H1 (cell line): ENCODE measurements around the gene FGFR2.

ENCODE experiments used
- ATF3 ChIP-seq: IDR thresholded peaks from 2 replicates; pipeline ENCODE4 v1.6.1; 2011; ENCODE audit warnings: low read depth, mild to moderate bottlenecking, low read length; ENCODE audit not compliant: insufficient read depth
- CHD1 ChIP-seq: IDR thresholded peaks from 2 replicates; pipeline ENCODE4 v1.6.1; 2012; ENCODE audit warnings: low read depth, low read length, improper control_type of control experiment
- CHD7 ChIP-seq: fragments of 300-600 bp; sonication (generic); IDR thresholded peaks from 2 replicates; pipeline ENCODE4 v1.7.1; 2012; ENCODE audit warnings: low read length, moderate library complexity, mild to moderate bottlenecking, inconsistent platforms; ENCODE audit not compliant: insufficient replicate concordance
- CREB1 ChIP-seq: IDR thresholded peaks from 2 replicates; pipeline ENCODE4 v1.6.1; 2012; ENCODE audit warnings: inconsistent platforms
- EP300 ChIP-seq, 2 experiments: IDR thresholded peaks; 1 replicate in 1 of 2; 2 replicates in 1 of 2; pipeline ENCODE4 v1.6.1; 2011 to 2012; ENCODE audit warnings: low read depth in 2 of 2, low read length in 2 of 2, mild to moderate bottlenecking in 2 of 2, borderline replicate concordance in 1 of 2, inconsistent platforms in 1 of 2, moderate library complexity in 1 of 2
- EZH2 ChIP-seq: fragments of 200-600 bp; sonication (generic); IDR thresholded peaks from 2 replicates; pipeline ENCODE4 v1.7.1; 2012; ENCODE audit warnings: low read depth, mild to moderate bottlenecking, moderate library complexity, low read length, inconsistent platforms; ENCODE audit not compliant: severe bottlenecking
- FOSL1 ChIP-seq: IDR thresholded peaks from 2 replicates; pipeline ENCODE4 v1.6.1; 2011; ENCODE audit warnings: mild to moderate bottlenecking, low read depth, low read length, moderate library complexity; ENCODE audit not compliant: insufficient read depth
- KDM4A ChIP-seq: IDR thresholded peaks from one replicate; pipeline ENCODE4 v1.7.1; 2012; ENCODE audit warnings: low read depth, mild to moderate bottlenecking, moderate library complexity, low read length, inconsistent platforms; ENCODE audit not compliant: severe bottlenecking
- POLR2AphosphoS5 ChIP-seq: IDR thresholded peaks from 2 replicates; pipeline ENCODE4 v1.6.1; 2011; ENCODE audit warnings: low read depth, low read length
- RNF2 ChIP-seq: fragments of 200-900, 300-1000 bp; sonication (generic); IDR thresholded peaks from 2 replicates; pipeline ENCODE4 v1.7.1; 2016; ENCODE audit warnings: borderline replicate concordance, low read depth, mild to moderate bottlenecking, antibody characterized with exemption, low read length; ENCODE audit not compliant: poor library complexity, severe bottlenecking; ENCODE audit errors: missing control alignments
- SP2 ChIP-seq: IDR thresholded peaks from 2 replicates; pipeline ENCODE4 v1.6.1; 2012; ENCODE audit warnings: mild to moderate bottlenecking, low read length, inconsistent platforms
- YY1 ChIP-seq: IDR thresholded peaks from 2 replicates; pipeline ENCODE4 v1.6.1; 2011; ENCODE audit warnings: low read depth, mild to moderate bottlenecking, low read length
- TF ChIP-seq, protein P1 (sequence below), 3 experiments: IDR thresholded peaks; 1 replicate in 2 of 3; 2 replicates in 1 of 3; pipeline versions ENCODE4 v1.5.1 to v1.6.1; 2011; ENCODE audit warnings: low read length in 3 of 3, mild to moderate bottlenecking in 3 of 3, inconsistent platforms in 2 of 3, low read depth in 1 of 3, moderate library complexity in 1 of 3; ENCODE audit not compliant: insufficient read depth in 1 of 3; ENCODE audit errors: control extremely low read depth in 1 of 3
- TF ChIP-seq, protein P2 (sequence below): IDR thresholded peaks from 2 replicates; pipeline ENCODE4 v1.6.1; 2012; ENCODE audit warnings: inconsistent platforms

- TF ChIP-seq, protein P1, sequence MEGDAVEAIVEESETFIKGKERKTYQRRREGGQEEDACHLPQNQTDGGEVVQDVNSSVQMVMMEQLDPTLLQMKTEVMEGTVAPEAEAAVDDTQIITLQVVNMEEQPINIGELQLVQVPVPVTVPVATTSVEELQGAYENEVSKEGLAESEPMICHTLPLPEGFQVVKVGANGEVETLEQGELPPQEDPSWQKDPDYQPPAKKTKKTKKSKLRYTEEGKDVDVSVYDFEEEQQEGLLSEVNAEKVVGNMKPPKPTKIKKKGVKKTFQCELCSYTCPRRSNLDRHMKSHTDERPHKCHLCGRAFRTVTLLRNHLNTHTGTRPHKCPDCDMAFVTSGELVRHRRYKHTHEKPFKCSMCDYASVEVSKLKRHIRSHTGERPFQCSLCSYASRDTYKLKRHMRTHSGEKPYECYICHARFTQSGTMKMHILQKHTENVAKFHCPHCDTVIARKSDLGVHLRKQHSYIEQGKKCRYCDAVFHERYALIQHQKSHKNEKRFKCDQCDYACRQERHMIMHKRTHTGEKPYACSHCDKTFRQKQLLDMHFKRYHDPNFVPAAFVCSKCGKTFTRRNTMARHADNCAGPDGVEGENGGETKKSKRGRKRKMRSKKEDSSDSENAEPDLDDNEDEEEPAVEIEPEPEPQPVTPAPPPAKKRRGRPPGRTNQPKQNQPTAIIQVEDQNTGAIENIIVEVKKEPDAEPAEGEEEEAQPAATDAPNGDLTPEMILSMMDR (IDR thresholded peaks at IDR 0.05; ENCODE audit: control extremely low read depth in 1 of 3, insufficient read depth in 1 of 3, low read depth in 1 of 3, low read length in 3 of 3), result no peak
- no peak for TF ChIP-seq EP300 (IDR thresholded peaks at IDR 0.05; ENCODE audit: borderline replicate concordance in 1 of 2, low read depth in 2 of 2, low read length in 2 of 2)
- no peak for TF ChIP-seq FOSL1
- no peak for TF ChIP-seq CHD7
- TF ChIP-seq EZH2, result no peak
- no peak for TF ChIP-seq YY1
- no peak for TF ChIP-seq ATF3
- TF ChIP-seq POLR2AphosphoS5, result no peak
- TF ChIP-seq CHD1, result no peak
- no peak for TF ChIP-seq KDM4A
- no peak for TF ChIP-seq RNF2
- no peak for TF ChIP-seq SP2
- no peak for TF ChIP-seq CREB1
- TF ChIP-seq, protein P2, sequence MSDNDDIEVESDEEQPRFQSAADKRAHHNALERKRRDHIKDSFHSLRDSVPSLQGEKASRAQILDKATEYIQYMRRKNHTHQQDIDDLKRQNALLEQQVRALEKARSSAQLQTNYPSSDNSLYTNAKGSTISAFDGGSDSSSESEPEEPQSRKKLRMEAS, result no peak
Observed at GRCh38 chr10:121647401-121647800, 49.2 kb upstream of the FGFR2 start.
